LHCN-M2 (cell line): ENCODE measurements around the gene MYO7B. TPM values are rescaled to one million over a fixed set of nuclear protein-coding genes. Genes with fewer than 3 reads are reported as not detected.

ENCODE experiments used
- DNase-seq: peaks from one replicate; pipeline ENCODE4 v3.0.0-alpha.2; 2012; ENCODE audit warnings: low read depth
- total RNA-seq: library from RNA; depleted of rRNA; stranded (reverse); fragments of >200 nt; gene quantifications from 2 replicates; pipeline ENCODE4 v1.2.3, GENCODE V29; 2014

MYO7B gene
- total RNA-seq, 1 experiment from 2014 or later = 0.29 TPM

DNA sequence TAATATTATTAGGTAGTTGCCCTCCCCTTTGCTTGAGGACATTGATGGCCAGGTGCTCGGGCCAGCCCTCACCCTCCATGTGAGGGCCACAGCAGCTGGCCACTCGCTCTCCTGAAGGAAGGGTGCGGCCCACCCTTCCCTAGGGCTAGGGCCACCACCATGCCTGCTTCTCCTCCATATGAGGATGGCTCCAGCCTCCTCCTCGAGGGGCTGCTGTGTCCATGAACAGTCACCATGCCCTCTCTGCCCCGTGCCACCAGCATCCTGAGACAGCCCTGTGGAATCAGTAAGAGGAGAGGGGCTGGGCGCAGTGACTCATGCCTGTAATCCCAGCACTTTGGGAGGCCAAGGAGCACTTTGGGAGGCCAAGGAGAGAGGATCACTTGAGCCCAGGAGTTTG is 112.8 kb downstream of the MYO7B start:
- DNase-seq = no peak

DNA sequence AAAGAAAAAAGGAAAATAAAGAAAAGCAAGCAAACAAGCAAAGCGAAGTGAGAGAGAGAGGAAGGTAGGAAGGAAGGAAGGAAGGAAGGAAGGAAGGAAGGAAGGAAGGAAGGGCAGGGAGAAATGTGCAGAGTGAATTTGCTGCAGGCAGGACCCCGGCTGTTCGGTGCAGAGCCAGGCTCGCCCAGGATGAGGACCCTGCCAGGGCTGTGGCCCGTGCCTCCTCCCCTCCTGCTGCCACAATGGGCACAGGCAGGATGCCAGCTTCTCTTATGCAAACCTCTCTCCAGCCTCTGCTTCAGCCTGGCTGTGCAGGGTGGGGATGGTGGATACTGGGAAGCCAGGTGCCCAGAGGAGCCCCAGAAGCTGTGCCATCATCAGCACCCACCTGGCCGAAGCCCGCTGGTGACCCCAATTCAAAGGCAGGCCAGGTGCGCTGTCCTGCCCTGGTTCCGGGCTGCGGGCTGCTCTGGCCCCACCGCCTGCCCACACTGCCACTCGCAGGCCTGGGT is 113.7 kb downstream of the MYO7B start:
- DNase-seq = no peak

GRCh38 chr2:127649684-127650040 is 114.2 kb downstream of the MYO7B start:
- peak; percentile 77 for DNase-seq

DNA sequence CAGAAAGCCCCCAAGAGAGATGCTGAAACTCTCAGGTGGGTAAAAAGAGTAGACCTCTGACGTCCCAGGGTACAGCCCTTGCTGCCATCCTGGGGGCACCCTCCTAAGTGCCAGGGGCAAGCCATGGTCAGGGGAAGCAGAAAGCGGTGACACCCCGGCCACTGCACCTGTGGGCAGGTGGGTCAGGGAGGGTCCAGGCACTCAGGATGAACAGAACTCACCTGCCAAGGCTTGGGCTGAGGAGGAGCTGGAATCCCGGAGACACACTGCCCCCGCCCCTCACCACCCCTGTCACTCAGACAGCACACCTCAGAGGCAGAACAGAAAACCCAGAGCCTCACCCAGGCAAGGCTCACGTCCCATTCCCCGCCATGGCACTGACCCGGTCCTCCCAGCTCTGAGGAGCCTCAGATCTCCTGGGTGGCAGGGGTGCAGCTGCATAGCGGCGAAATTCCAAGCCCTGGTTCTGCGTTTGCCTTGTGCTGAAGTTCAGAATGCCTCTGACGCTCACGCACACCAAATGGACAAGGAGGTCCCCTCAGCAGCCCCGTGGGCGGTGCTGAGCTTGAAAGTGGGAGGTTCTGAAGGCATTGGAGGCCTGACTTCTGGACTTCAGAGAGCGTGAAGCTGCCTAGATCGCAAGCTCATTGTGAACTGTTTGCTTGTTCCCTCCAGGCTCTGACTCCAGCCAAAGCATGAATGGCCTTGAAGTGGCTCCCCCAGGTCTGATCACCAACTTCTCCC is 114.7 kb downstream of the MYO7B start:
- DNase-seq = no peak

DNA sequence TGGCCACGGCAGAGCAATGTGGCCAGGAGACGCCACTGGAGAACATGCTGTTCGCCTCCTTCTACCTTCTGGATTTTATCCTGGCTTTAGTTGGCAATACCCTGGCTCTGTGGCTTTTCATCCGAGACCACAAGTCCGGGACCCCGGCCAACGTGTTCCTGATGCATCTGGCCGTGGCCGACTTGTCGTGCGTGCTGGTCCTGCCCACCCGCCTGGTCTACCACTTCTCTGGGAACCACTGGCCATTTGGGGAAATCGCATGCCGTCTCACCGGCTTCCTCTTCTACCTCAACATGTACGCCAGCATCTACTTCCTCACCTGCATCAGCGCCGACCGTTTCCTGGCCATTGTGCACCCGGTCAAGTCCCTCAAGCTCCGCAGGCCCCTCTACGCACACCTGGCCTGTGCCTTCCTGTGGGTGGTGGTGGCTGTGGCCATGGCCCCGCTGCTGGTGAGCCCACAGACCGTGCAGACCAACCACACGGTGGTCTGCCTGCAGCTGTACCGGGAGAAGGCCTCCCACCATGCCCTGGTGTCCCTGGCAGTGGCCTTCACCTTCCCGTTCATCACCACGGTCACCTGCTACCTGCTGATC is 115.4 kb downstream of the MYO7B start:
- DNase-seq = no peak

GRCh38 chr2:127651381-127651809 is 115.9 kb downstream of the MYO7B start:
- no peak for DNase-seq

DNA sequence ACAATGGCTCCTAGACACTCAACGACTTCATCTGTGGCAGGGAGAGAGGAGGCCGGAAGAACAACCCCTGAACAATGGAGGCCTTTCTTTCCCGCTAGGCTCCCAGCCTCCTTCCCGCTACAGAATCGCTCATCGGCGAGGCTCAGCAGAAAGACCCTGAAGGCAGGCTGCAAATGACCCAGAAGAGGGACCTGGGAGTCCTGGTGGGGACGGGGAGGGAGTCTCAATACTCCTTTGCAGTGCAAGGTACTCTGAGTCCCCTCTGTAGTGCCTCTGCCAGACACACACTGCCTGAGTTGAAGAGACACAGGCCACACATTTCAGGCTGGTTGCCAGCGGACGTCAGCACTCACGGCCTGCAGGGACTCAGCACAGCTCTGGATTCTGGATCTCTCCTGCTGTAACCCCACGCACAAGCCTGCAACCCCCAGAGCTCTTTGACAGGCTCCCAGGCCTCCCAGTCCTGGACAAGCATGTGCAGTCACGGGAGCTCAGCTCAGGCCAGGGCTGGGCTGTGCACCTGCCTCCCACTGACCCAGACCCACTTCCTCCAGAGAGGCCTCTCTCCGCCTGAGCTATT is 116.6 kb downstream of the MYO7B start:
- no peak for DNase-seq

- no peak for DNase-seq
Measured at GRCh38 chr2:127652786-127653357, 117.4 kb downstream of the MYO7B start.

DNA sequence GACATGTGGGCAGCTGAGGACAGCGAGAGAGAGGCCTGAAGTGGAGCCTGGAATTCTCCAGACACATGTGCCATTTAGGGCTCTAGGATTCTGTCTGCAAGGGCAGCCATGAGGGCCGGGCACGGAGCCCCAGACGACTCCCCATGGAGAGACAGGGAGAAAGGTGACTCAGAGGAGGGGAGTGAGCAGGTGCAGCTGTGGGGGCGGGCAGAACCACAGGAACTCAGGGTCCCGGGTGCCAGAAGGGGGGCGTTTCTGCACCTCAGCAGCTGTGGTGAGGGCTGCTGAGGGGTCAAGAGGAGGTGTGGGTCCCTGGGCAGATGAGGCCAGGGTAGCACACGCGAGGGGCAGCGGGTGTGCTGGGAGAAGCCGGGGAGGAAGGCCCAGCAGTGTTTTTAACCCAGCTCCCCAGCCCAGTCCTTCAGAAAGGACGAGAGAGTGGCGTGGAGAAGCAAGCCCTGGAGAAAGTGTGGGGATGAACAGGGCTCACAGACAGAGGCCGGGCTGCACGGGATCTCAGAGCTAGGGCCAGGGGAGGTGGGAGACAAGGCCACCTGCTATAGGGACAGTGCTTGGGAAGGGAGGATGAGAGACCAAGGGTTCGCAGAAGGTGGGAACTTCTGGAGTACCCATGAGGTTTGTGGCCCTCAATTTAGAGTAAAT is 118.1 kb downstream of the MYO7B start:
- DNase-seq = no peak

DNA sequence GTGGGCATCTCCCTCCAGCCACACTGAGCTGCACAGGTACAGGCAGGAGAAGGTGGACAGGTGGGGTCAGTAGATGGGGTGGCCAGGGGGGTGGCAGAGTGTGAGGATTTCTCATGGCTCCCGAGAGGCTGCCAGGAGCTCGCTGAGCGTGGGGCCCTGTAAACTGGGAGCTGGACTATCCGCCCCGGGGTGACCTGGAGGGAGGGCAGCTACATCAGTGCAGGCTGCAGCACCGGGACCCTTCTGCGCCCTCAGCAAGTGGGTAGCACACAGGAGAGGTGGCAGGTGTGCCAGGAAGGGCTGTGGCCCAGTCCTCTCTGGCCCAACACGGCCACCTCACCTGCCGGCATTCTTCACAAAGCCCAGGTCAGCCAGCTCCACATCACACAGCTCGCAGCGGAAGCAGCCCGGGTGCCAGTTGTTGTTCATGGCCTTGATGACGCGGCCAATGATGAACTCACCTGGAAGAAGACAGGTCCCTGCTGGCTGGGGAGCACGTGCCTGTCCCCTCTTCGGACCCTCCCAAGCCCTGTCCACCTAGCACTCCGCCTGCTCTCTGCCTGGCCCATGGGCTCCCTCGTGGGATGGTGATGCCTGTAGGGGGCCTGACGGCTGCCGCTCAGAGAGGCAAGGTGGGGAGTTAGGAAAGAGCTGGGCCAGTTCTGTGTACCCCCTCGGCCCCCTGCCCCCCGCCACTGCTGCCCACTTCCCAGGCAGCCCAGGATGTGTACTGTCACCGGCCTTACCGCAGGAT is 118.8 kb downstream of the MYO7B start:
- no peak for DNase-seq

GRCh38 chr2:127654838-127655175 is 119.3 kb downstream of the MYO7B start:
- DNase-seq = no peak

DNA sequence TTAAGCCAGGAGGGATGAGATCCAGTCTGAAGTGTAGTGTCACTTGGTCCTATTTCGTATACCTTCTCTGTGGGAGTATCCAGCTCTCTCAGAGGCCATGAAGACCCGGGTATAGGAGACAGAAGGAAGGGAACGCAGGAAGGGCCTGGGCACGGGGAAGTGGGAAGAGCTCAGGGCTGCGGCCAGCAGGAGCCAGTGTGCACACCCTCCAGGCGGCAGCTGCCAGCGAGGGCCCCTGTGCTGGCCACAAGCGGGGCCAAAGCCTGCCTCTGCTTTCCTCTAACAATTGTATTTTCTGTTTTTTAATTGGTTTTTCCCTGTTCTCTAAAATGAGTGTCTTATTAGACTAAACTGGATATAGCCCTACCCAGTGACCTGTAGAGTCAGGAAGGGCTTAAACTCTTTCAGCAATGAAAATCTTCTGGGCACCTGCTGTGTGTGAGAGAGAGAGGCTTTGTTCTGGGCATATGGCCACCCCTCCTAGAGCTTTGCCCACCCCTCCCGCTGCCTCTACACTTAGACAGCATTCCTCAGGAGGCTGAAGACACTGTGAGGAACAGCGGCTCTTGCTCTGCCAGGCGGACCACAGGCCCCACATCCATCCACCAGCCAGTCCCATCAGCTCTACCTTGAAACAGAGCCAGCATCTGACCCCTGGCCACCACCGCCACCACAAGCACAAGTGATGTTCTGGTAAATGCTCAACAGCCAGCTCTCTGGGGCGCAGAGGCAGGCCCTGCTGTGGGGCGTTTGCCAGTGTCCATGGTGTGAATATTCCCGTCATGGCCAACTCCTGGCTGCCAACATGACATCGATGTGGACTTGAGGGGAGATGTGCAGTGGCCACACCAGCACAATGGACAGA is 120.0 kb downstream of the MYO7B start:
- DNase-seq = no peak

DNA sequence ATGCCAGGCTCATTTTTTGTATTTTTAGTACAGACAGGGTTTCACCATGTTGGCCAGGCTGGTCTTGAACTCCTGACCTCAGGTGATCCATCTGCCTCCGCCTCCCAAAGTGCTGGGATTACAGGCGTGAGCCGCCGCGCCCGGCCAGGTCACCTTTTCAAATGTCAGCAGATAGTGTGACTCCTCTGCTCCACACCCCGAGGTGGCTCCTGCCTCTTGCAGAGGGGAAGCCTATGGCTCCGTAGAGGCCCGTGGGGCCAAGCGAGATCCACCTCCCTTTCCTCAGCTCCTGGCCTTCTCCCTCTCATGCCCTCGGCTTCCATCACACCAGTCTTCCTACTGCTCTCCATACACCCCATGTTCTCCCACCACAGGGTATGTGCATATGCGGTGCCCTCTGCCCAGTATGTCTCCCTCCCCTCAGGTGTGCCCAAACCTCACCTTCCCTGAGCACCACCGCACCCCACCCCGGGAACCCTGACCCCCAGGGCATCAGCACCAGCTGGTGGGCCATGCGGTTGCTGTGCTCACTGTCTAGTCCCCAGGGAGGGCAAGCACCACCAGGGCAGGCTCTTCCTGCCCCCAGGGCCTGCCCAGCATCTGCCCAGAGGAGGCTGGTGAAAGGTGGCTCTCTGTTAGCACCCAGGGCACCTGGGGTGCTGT is 121.2 kb downstream of the MYO7B start:
- DNase-seq = no peak

DNA sequence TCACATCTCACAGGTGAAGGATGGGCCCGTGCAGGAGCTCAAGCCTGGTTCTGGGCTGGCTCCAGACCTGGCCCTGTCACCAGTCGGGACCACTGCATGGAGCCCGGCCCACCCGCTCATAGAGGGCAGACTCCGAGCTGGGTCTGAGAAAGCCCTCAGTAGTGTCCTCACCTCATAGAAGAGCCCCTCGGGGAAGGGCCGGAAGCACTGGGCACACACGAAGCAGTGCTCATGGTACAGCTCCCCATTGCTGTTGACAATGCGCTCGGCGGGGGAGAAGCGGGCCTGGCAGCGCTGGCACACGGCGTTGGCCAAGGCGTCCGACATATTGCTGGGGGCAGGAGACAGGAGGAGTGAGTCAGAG is 121.7 kb downstream of the MYO7B start:
- DNase-seq = no peak

GRCh38 chr2:127658146-127658545 is 122.7 kb downstream of the MYO7B start:
- DNase-seq = no peak

DNA sequence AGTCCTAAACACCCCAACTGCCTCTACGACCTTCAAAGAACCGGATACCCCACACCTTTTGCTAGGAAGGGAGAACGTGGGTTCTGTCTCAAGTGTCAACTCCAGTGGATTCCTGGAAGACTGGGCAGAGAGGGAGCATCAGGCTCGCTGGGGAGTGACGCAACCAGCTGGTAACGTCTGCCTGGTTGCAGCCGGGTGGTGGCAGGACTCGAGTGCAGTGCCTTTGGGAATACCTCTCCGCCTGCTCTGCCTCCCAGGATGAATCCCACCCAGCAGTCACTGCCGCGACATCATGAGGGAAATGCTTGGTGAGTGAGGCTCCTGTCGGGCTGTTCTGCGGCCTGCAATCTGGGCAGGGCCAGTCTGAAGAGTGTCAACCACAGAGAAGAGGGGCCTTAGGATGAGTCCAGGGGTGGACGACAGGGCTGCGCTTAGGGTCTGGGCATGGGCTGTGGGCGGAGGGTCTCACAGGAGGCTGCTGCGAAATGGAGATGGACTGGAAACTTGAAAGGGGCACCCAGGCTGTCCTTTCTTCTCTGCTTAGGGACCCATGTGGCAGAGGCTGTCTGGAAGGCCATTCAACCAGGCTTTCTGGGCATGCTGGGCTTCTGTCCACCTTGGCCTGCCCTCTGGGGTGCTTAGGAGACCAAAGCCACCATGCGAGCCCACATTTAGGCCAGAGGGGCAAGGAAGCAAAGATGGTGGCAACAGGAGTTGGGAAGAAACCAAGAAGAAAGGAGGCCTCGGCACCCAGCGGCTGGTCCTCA is 123.3 kb downstream of the MYO7B start:
- DNase-seq = no peak

DNA sequence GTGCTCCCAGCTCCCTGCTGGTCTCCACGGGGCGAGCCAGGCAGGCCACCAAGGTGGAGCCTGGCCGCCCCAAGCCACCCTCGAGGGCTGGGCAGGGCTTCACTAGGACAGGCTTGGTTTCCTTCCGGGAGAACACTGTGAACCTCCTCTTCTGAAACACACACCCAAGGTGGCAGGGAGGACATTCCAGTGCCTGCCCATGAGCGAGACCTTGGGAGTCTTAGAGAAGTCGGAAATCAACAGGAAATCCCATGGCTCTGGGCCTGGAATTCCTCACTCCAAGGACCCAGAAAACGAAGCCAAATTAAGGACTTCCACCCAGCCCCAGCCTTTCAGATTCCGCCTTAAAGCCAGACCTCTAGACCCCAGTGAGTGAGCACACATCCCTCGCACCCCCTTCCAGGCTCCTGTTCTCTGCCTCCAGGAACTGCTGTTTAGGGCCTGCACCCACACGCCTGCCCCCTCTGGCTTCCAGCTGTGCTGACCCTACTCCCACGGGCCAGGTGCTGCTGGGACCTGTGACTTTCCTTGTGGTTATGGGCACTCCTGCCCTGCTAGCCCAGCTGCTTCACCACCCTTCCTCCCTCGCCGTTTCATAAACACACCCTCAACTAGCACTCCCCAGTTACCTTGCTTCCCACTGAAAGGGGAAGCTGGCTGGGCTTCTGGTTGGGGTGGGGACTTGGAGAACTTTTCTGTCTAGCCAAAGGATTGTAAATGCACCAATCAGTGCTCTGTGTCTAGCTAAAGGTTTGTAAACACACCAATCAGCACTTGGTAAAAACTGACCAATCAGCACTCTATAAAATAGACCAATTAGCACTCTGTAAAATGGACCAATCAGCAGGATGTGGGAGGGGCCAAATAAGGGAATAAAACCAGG is 124.2 kb downstream of the MYO7B start:
- DNase-seq = no peak

- DNase-seq = no peak
Measured at GRCh38 chr2:127660291-127660578, 124.8 kb downstream of the MYO7B start.
